ENCODE measurements around the gene HOXA3. TPM values are rescaled to one million over a fixed set of nuclear protein-coding genes. Genes with fewer than 3 reads are reported as not detected.

HOXA3 gene
- total RNA-seq, 1 experiment from 2014 or later, result 50.5 TPM

- peak in 1 of 2 experiments; percentile 19 for DNase-seq
- Histone ChIP-seq H3K9me2 (ENCODE audit: insufficient read depth) (no peaks in the 10 kb centered on the region), H3K27me3 (ENCODE audit: insufficient read depth, low read depth) (peaks cover 15% of the 10 kb centered on the region; the same call in 1 of the 2 replicates), H3K4me2 (peak overlapping the region; percentile 53), H3K36me3 (ENCODE audit: low read depth) (no peaks in the 10 kb centered on the region), H4K20me1 (ENCODE audit: insufficient read depth) (no peaks in the 10 kb centered on the region), H3K27ac (no peak overlapping the region), H3K4me1 (replicated peaks; ENCODE audit: insufficient read depth) (no peaks in the 10 kb centered on the region), H3K9me3 (ENCODE audit: insufficient read depth, low read depth) (no peaks in the 10 kb centered on the region), H2AFZ (no peak overlapping the region; the same call in 1 of the 2 replicates), H3K79me2 (ENCODE audit: low read depth) (no peaks in the 10 kb centered on the region), H3F3A (ENCODE audit: insufficient read depth, low read depth) (peaks cover 19% of the 10 kb centered on the region; the same call in 1 of the 2 replicates), H3K4me3 (peak overlapping the region; percentile 35; the same call in 1 of the 2 replicates)
- ChIA-PET CTCF (interaction anchor here (0.6 to 1.7 kb wide), 12 partner anchors 14 to 895 kb away, joined by 3 to 11 read pairs (median 4); partner anchors contain the start of gene HOXA11), POLR2A (ENCODE audit: unreplicated experiment) (interaction anchor here (0.6 kb wide), 2 partner anchors 384 to 899 kb away, joined by 3 read pairs; no protein-coding TSS in a partner anchor)
- TF ChIP-seq CTCF (conservative IDR thresholded peaks at IDR 0.05) (no peak), EZH2 (IDR thresholded peaks at IDR 0.05; ENCODE audit: low read depth) (no peak)
- intact Hi-C loops (cut with micrococcal nuclease; ENCODE audit: unreplicated experiment), result loop anchor here (5.0 to 10.0 kb wide), 3 partner anchors 546 to 1656 kb away; partner anchors contain the start of gene TAX1BP1
- no TSS peak for BruUV-seq (replicated peaks)
These were observed 46.8 kb upstream of the HOXA3 start for GRCh38 chr7:27198871-27199801.

GRCh38 chr7:27198138-27198841 lies 45.9 kb upstream of the HOXA3 start:
- no peak overlapping the region for H3K4me3 ChIP-seq
- no peak for DNase-seq
- H3K27ac ChIP-seq, result no peak overlapping the region
- no peaks in the 10 kb centered on the region for H3K4me1 ChIP-seq (replicated peaks; ENCODE audit: insufficient read depth)
- H3K9me3 ChIP-seq (ENCODE audit: insufficient read depth, low read depth), result no peaks in the 10 kb centered on the region
- no peaks in the 10 kb centered on the region for H3K9me2 ChIP-seq (ENCODE audit: insufficient read depth)
- TF ChIP-seq CTCF (conservative IDR thresholded peaks at IDR 0.05) (no peak), EZH2 (IDR thresholded peaks at IDR 0.05; ENCODE audit: low read depth) (no peak)
- ChIA-PET CTCF (interaction anchor here (0.6 to 1.1 kb wide), 6 partner anchors 13 to 882 kb away, joined by 3 to 11 read pairs (median 4); partner anchors contain the start of gene HOXA11), POLR2A (ENCODE audit: unreplicated experiment) (interaction anchor here (0.6 kb wide), 1 partner anchor 900 kb away, joined by 3 read pairs; no protein-coding TSS in a partner anchor)
- no peaks in the 10 kb centered on the region for H4K20me1 ChIP-seq (ENCODE audit: insufficient read depth)
- H3K79me2 ChIP-seq (ENCODE audit: low read depth), result no peaks in the 10 kb centered on the region
- intact Hi-C loops (cut with micrococcal nuclease; ENCODE audit: unreplicated experiment), result loop anchor here (5.0 to 10.0 kb wide), 3 partner anchors 547 to 1657 kb away; partner anchors contain the start of gene TAX1BP1
- H3F3A ChIP-seq (ENCODE audit: insufficient read depth, low read depth), result peaks cover 19% of the 10 kb centered on the region; the same call in 1 of the 2 replicates
- peaks cover 13% of the 10 kb centered on the region; the same call in 1 of the 2 replicates for H3K27me3 ChIP-seq (ENCODE audit: insufficient read depth, low read depth)
- no peak overlapping the region for H3K4me2 ChIP-seq
- H2AFZ ChIP-seq, result no peak overlapping the region
- BruUV-seq (replicated peaks), result no TSS peak
- no peaks in the 10 kb centered on the region for H3K36me3 ChIP-seq (ENCODE audit: low read depth)
